A549 (cell line): ENCODE results near the gene PDCD6IP. TPM values are rescaled to one million over a fixed set of nuclear protein-coding genes. Genes with fewer than 3 reads are reported as not detected.
"Not testable (repeated sequence)": the region's sequence is repeated elsewhere in the genome, so short reads cannot be mapped to it uniquely, and the experiment has no call there.

Experiments
- ATAC-seq, 2 experiments: fragments of 200-7000 bp in 1 of 2; fragments of >200 bp in 1 of 2; cut with Nextera tagmentation in 1 of 2; cut with Tn5 transposase in 1 of 2; 3 replicates each; pipeline versions ENCODE4 v1.8.0 to v1.9.1; 2018 to 2020; ENCODE audit warnings: mild to moderate bottlenecking in 1 of 2, moderate library complexity in 1 of 2
- CTCF ChIA-PET: fragments of 300-600 bp; sonication (Branson Sonifier 250); formaldehyde crosslinking; extraction: SDS; loops from one replicate; lab custom pipeline; 2021; ENCODE audit warnings: antibody characterized with exemption, inconsistent platforms; lab: Yijun Ruan, JAX
- POLR2A ChIA-PET: fragments of 350-600 bp; formaldehyde crosslinking; extraction: SDS; loops from one replicate; lab custom pipeline; 2021; ENCODE audit warnings: antibody characterized with exemption, inconsistent platforms; lab: Yijun Ruan, JAX
- DNase-seq, 2 experiments: peaks; one replicate each; pipeline versions ENCODE4 v3.0.0 to v3.0.0-alpha.2; 2011 to 2016; ENCODE audit warnings: low read depth in 1 of 2, low spot score in 1 of 2
- FAIRE-seq: peaks from 2 replicates; lab custom pipeline; 2011; peaks lifted over from hg19 to GRCh38; lab: Jason Lieb, UNC
- H3K27ac ChIP-seq, 2 experiments: fragments of >200 bp; sonication (Bioruptor Twin); formaldehyde crosslinking; 3 replicates each; pipeline ENCODE4 v1.5.1; 2016 to 2017
- H3K4me1 ChIP-seq: fragments of >200 bp; sonication (Bioruptor Twin); formaldehyde crosslinking; 3 replicates; pipeline ENCODE4 v1.6.1; 2016
- H3K4me2 ChIP-seq: fragments of >200 bp; sonication (Bioruptor Twin); formaldehyde crosslinking; 3 replicates; pipeline ENCODE4 v1.6.1; 2016
- H3K4me3 ChIP-seq: fragments of >200 bp; sonication (Bioruptor Twin); formaldehyde crosslinking; 3 replicates; pipeline ENCODE4 v1.5.1; 2016
- H3K9me3 ChIP-seq: fragments of >200 bp; sonication (Bioruptor Twin); formaldehyde crosslinking; 3 replicates; pipeline ENCODE4 v1.6.1; 2016
- CBX8 ChIP-seq: fragments of 200-600 bp; sonication (generic); IDR thresholded peaks from 2 replicates; pipeline ENCODE4 v1.6.1; 2016
- EHF ChIP-seq: fragments of 250-450 bp; sonication (Bioruptor Pico); IDR thresholded peaks from 2 replicates; pipeline ENCODE4 v1.5.0; 2020; ENCODE audit warnings: mild to moderate bottlenecking
- EP300 ChIP-seq, 2 experiments: fragments of >200 bp; sonication (Bioruptor Twin); formaldehyde crosslinking; IDR thresholded peaks; 2 replicates in 1 of 2; 3 replicates in 1 of 2; pipeline ENCODE4 v1.6.1; 2016 to 2017
- FOSB ChIP-seq: fragments of 250-450 bp; sonication (Bioruptor Pico); IDR thresholded peaks from 2 replicates; pipeline ENCODE4 v1.5.0; 2020; ENCODE audit warnings: mild to moderate bottlenecking, moderate library complexity
- FOSL2 ChIP-seq, 2 experiments: fragments of 450-650 bp in 1 of 2; fragments of >200 bp in 1 of 2; sonication (Bioruptor Twin) in 1 of 2; formaldehyde crosslinking; IDR thresholded peaks; 2 replicates each; pipeline versions ENCODE4 v1.5.0 to v1.6.1; 2016 to 2020; ENCODE audit warnings: mild to moderate bottlenecking in 1 of 2, moderate library complexity in 1 of 2
- FOXS1 ChIP-seq: fragments of 250-450 bp; sonication (Bioruptor Pico); IDR thresholded peaks from 2 replicates; pipeline ENCODE4 v1.5.0; 2020; ENCODE audit warnings: mild to moderate bottlenecking, moderate library complexity
- GATA3 ChIP-seq: IDR thresholded peaks from 2 replicates; pipeline ENCODE4 v1.6.1; 2012; ENCODE audit warnings: borderline replicate concordance
- HDAC2 ChIP-seq: fragments of 200-600 bp; sonication (generic); IDR thresholded peaks from 2 replicates; pipeline ENCODE4 v1.6.1; 2016
- HOXA7 ChIP-seq: fragments of 250-450 bp; sonication (Bioruptor Pico); IDR thresholded peaks from 2 replicates; pipeline ENCODE4 v1.5.0; 2020; ENCODE audit warnings: mild to moderate bottlenecking, moderate library complexity
- HOXB13 ChIP-seq: fragments of 250-450 bp; sonication (Bioruptor Pico); IDR thresholded peaks from 2 replicates; pipeline ENCODE4 v1.5.0; 2020; ENCODE audit warnings: low read depth, mild to moderate bottlenecking, moderate library complexity
- HOXB5 ChIP-seq: fragments of 250-450 bp; sonication (Bioruptor Pico); IDR thresholded peaks from 2 replicates; pipeline ENCODE4 v1.5.0; 2020; ENCODE audit warnings: mild to moderate bottlenecking, moderate library complexity
- JUN ChIP-seq, 2 experiments: fragments of >200 bp; sonication (Bioruptor Twin); formaldehyde crosslinking; IDR thresholded peaks; 2 replicates in 1 of 2; 3 replicates in 1 of 2; pipeline ENCODE4 v1.6.1; 2016 to 2017
- KDM1A ChIP-seq: fragments of 200-600 bp; sonication (generic); IDR thresholded peaks from 2 replicates; pipeline ENCODE4 v1.6.1; 2016; ENCODE audit warnings: low read depth, mild to moderate bottlenecking
- KDM5A ChIP-seq: fragments of 200-600 bp; sonication (generic); IDR thresholded peaks from 2 replicates; pipeline ENCODE4 v1.6.1; 2016; ENCODE audit warnings: antibody characterized with exemption, mild to moderate bottlenecking
- MAFK ChIP-seq: fragments of 450-650 bp; IDR thresholded peaks from 2 replicates; pipeline ENCODE4 v1.6.1; 2014; ENCODE audit not compliant: partially characterized antibody
- MYC ChIP-seq: IDR thresholded peaks from 2 replicates; pipeline ENCODE4 v1.6.1; 2012; ENCODE audit warnings: mild to moderate bottlenecking, inconsistent platforms, low read length, improper control_type of control experiment, borderline replicate concordance
- NFE2L2 ChIP-seq: fragments of 150-350 bp; conservative IDR thresholded peaks from 2 replicates; pipeline ENCODE4 v1.6.1; 2014; ENCODE audit warnings: low read length
- PHF8 ChIP-seq: fragments of 200-600 bp; sonication (generic); IDR thresholded peaks from 2 replicates; pipeline ENCODE4 v1.6.1; 2016; ENCODE audit warnings: low read depth, mild to moderate bottlenecking, antibody characterized with exemption, moderate library complexity, borderline replicate concordance
- RCOR1 ChIP-seq: fragments of 150-350 bp; IDR thresholded peaks from 2 replicates; pipeline ENCODE4 v1.6.1; 2014; ENCODE audit warnings: antibody characterized with exemption, low read length, low read depth
- RFX5 ChIP-seq: fragments of 450-650 bp; IDR thresholded peaks from 2 replicates; pipeline ENCODE4 v1.7.1; 2014; ENCODE audit warnings: antibody characterized with exemption, mild to moderate bottlenecking, moderate library complexity
- SMC3 ChIP-seq: fragments of >200 bp; sonication (Bioruptor Twin); formaldehyde crosslinking; IDR thresholded peaks from 3 replicates; pipeline ENCODE4 v1.6.1; 2018; ENCODE audit warnings: inconsistent platforms
- SREBF2 ChIP-seq: fragments of 450-650 bp; IDR thresholded peaks from 2 replicates; pipeline ENCODE4 v1.6.1; 2014; ENCODE audit warnings: mild to moderate bottlenecking, moderate library complexity
- TFCP2L1 ChIP-seq: fragments of 250-450 bp; sonication (Bioruptor Pico); IDR thresholded peaks from 2 replicates; pipeline ENCODE4 v1.5.0; 2021; ENCODE audit warnings: mild to moderate bottlenecking
- TP53 ChIP-seq: fragments of 250-450 bp; sonication (Bioruptor Pico); IDR thresholded peaks from 2 replicates; pipeline ENCODE4 v1.5.0; 2021; ENCODE audit warnings: mild to moderate bottlenecking, moderate library complexity
- USF2 ChIP-seq: fragments of 450-650 bp; IDR thresholded peaks from 2 replicates; pipeline ENCODE4 v1.6.1; 2014; ENCODE audit warnings: antibody characterized with exemption
- ZFP36 ChIP-seq: fragments of 450-650 bp; IDR thresholded peaks from 2 replicates; pipeline ENCODE4 v1.6.1; 2014; ENCODE audit warnings: borderline replicate concordance; ENCODE audit not compliant: partially characterized antibody
- whole genome bisulfite sequencing: methylation state at CpG from one replicate; pipeline ENCODE4 v1.1.6; 2017; ENCODE audit errors: missing lambda C conversion rate; 5-methylcytosine and 5-hydroxymethylcytosine counted together
- polyA plus RNA-seq, 4 experiments: library from polyadenylated mRNA; depleted of rRNA in 3 of 4; stranded (reverse); fragments of >200 nt; fragmentation: RNase III in 1 of 4; extraction: RNeasy Plus Mini Kit Qiagen cat#74134 plus additional on column Dnase treatment in 1 of 4; gene quantifications; 2 replicates in 3 of 4; 3 replicates in 1 of 4; pipeline ENCODE4 v1.2.3, GENCODE V29; 2011 to 2017
- TF ChIP-seq, protein P1 (sequence below): fragments of 250-450 bp; sonication (Bioruptor Pico); IDR thresholded peaks from 2 replicates; pipeline ENCODE4 v1.5.0; 2020; ENCODE audit warnings: low read depth, mild to moderate bottlenecking, moderate library complexity
- TF ChIP-seq, protein P2 (sequence below): fragments of >200 bp; sonication (Bioruptor Twin); formaldehyde crosslinking; IDR thresholded peaks from 2 replicates; pipeline ENCODE4 v1.6.1; 2016

PDCD6IP gene
- polyA plus RNA-seq, 2 of the 4 experiments (the other 2 are of a cell fraction), result 145 to 221 TPM

- ChIA-PET POLR2A (no interaction called here), CTCF (no interaction called here)
- Histone ChIP-seq H3K4me1 (peaks cover 6% of the 10 kb centered on the region; the same call in 2 of the 3 replicates), H3K4me2 (no peak overlapping the region), H3K27ac (no peak overlapping the region), H3K9me3 (no peaks in the 10 kb centered on the region), H3K4me3 (no peak overlapping the region)
- no peak for DNase-seq
- 93% methylated on average over 3 of the region's 3 CpGs for WGBS
- ATAC-seq, result no peak
- no peak for FAIRE-seq
- TF ChIP-seq TFCP2L1 (no peak), KDM1A (no peak), JUN (IDR thresholded peaks at IDR 0.05) (no peak), SREBF2 (no peak), HOXB13 (no peak), FOSB (CRISPR knock-in tag) (no peak), FOXS1 (CRISPR knock-in tag) (no peak), ZFP36 (no peak), USF2 (no peak), RFX5 (no peak), TP53 (CRISPR knock-in tag) (no peak), HOXA7 (CRISPR knock-in tag) (no peak), GATA3 (no peak), CBX8 (no peak), EHF (CRISPR knock-in tag) (no peak), SMC3 (no peak), KDM5A (no peak)
- TF ChIP-seq, protein P1, sequence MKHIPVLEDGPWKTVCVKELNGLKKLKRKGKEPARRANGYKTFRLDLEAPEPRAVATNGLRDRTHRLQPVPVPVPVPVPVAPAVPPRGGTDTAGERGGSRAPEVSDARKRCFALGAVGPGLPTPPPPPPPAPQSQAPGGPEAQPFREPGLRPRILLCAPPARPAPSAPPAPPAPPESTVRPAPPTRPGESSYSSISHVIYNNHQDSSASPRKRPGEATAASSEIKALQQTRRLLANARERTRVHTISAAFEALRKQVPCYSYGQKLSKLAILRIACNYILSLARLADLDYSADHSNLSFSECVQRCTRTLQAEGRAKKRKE (CRISPR knock-in tag), result no peak
- TF ChIP-seq, all 56 proteins: peak for 0
Measured at GRCh38 chr3:33834096-33834453, 35.6 kb downstream of the PDCD6IP start.

GRCh38 chr3:33837182-33837581 is 38.8 kb downstream of the PDCD6IP start:
- H3K27ac ChIP-seq, DNase-seq, H3K4me3 ChIP-seq, H3K9me3 ChIP-seq, H3K4me2 ChIP-seq, FAIRE-seq, H3K4me1 ChIP-seq, ATAC-seq, POLR2A ChIA-PET: not testable (repeated sequence)
- CTCF ChIA-PET, result interaction anchor here (0.6 kb wide), 1 partner anchor 14 kb away, joined by 4 read pairs; no protein-coding TSS in a partner anchor
- WGBS, result 87% methylated on average over 3 of the region's 3 CpGs

- ChIA-PET CTCF (no interaction called here), POLR2A (no interaction called here)
- TF ChIP-seq TFCP2L1 (no peak), HOXB5 (no peak), MAFK (no peak), HDAC2 (no peak), HOXA7 (CRISPR knock-in tag) (no peak), FOSL2 (IDR thresholded peaks at IDR 0.05) (no peak), FOSL2 (CRISPR knock-in tag; IDR thresholded peaks at IDR 0.05) (no peak), MYC (no peak), EP300 (IDR thresholded peaks at IDR 0.05) (no peak), TP53 (CRISPR knock-in tag) (no peak), RCOR1 (no peak), NFE2L2 (no peak), KDM5A (no peak), PHF8 (no peak)
- TF ChIP-seq, protein P2, sequence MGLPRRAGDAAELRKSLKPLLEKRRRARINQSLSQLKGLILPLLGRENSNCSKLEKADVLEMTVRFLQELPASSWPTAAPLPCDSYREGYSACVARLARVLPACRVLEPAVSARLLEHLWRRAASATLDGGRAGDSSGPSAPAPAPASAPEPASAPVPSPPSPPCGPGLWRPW, result no peak
- H3K9me3 ChIP-seq, result no peaks in the 10 kb centered on the region
- ATAC-seq, result no peak
- FAIRE-seq, result no peak
- no peak overlapping the region for H3K27ac ChIP-seq
- H3K4me3 ChIP-seq, result no peak overlapping the region
- H3K4me2 ChIP-seq, result no peak overlapping the region
- WGBS, result 80% methylated on average over 3 of the region's 3 CpGs
- H3K4me1 ChIP-seq, result no peaks in the 10 kb centered on the region
- no peak for DNase-seq
Measured at GRCh38 chr3:33839283-33839682, 40.9 kb downstream of the PDCD6IP start.
